Measurements from ENCODE around the gene ZNF236.
"Not testable (repeated sequence)": the region's sequence is repeated elsewhere in the genome, so short reads cannot be mapped to it uniquely, and the experiment has no call there.

The ZNF236 gene

GRCh38 chr18:77012806-77013541, 190.6 kb downstream of the ZNF236 start:
- no peak for DNase-seq

GRCh38 chr18:77013811-77014521, 191.6 kb downstream of the ZNF236 start:
- no peak for DNase-seq

DNA sequence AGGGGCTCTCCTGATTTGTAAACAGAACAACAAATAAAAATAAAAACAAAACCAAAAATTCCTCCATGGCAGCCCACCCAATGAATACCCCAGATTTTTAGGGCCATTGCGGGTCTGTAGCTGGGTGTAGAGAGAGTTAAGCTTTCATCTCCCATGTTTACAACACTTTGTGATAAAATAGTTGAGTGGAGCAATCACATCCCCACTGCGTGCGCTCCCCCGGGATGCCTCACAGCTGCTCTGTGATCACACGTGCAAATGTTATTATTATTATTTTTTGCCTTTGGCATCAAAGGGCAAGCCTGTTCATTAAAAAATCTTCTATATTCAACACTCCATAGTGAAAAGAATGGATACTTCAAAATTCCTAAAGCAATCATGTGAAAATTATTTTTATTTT, 192.2 kb downstream of the ZNF236 start:
- no peak for DNase-seq

DNA sequence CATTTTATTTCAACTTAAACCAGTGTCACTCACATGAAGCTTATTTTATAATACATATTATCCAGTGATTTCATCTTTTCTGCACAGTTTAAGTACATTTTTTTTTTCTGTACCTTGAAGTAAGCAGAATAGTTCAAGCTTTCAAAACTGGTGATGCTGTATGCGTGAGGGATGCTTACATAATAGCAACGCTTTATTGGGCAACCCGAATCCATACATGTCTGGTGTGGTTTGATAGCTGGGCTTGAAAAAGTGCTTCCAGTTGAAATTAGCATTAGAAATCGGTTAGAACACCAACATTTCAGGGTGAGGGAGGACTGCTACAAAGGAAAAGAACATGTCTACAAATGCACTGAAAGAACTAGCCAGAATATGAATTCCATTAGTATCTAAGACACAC, 192.8 kb downstream of the ZNF236 start:
- DNase-seq = no peak

DNA sequence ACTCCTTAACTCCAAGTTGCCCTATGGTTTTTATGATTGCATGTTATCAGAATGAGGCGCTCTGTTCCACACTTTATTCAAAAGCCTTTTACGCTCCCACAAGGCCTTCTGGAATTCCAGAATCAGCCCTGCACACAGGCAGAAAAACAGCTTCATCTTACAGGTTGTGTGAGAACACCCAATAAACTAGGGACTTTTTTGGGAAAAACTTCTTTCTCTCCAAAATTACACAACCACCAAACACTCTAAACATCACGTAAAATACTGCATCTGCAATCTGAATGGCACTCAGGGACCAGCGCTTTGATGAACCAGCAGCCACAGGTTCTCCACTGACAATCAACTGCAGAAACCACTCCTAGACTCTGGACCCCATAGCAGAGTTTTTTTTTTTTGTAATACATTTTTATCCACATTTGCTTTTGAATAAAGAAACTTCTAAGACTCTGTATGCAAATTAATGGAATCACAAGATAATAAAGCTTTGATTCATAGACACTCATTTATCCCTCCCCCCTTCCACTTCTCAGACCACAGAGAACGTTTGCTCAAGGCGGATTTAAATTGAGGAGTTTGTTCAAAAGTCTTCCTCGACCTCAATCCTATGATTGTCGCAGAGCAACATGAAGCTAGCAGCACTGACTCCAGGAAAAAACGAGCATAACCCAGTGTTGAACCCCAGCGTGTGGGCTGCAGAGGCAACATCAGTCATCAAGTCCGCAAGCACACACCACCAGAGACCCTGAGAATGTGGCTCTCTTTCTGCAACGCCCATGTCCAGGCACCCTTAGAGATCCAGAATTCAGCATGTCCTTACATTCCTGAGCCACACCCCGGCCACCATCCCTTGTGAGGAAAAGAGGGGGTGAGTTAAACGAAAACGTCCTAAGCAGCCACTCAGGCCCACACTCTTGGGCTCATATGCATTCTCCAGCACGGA, 193.7 kb downstream of the ZNF236 start:
- no peak for DNase-seq

- no peak for DNase-seq
These were observed 194.6 kb downstream of the ZNF236 start for GRCh38 chr18:77016936-77017335.

- no peak for DNase-seq
These were observed 195.0 kb downstream of the ZNF236 start for GRCh38 chr18:77017355-77017754.

GRCh38 chr18:77018650-77019049, 196.3 kb downstream of the ZNF236 start:
- not testable (repeated sequence) for DNase-seq

GRCh38 chr18:77019641-77020040, 197.3 kb downstream of the ZNF236 start:
- no peak for DNase-seq

Measured in NCI-H748 treated with DMSO at 0.1 percent for 48 hours (cell line).